Neural crest cell (in vitro differentiated cells): ENCODE data around the gene AP1G1. TPM values are rescaled to one million over a fixed set of nuclear protein-coding genes. Genes with fewer than 3 reads are reported as not detected.

ENCODE experiments used
- DNase-seq: peaks from one replicate; pipeline ENCODE4 v3.0.0; 2021; ENCODE audit warnings: low read depth, mixed read lengths, low spot score
- H3K27ac Mint-ChIP-seq: one replicate; pipeline ENCODE4 v1.8.0; 2021; ENCODE audit warnings: mild to moderate bottlenecking, mixed read lengths; ENCODE audit not compliant: unreplicated experiment
- H3K27me3 Mint-ChIP-seq: 2 replicates; pipeline ENCODE4 v1.8.0; 2021; ENCODE audit warnings: low read depth, mild to moderate bottlenecking, mixed read lengths
- H3K36me3 Mint-ChIP-seq: 2 replicates; pipeline ENCODE4 v1.8.0; 2021; ENCODE audit warnings: low read depth, mild to moderate bottlenecking, mixed read lengths
- H3K4me1 Mint-ChIP-seq: 2 replicates; pipeline ENCODE4 v1.8.0; 2021; ENCODE audit warnings: mixed read lengths
- H3K4me3 Mint-ChIP-seq: one replicate; pipeline ENCODE4 v1.8.0; 2021; ENCODE audit warnings: mild to moderate bottlenecking, mixed read lengths
- H3K9me3 Mint-ChIP-seq: 2 replicates; pipeline ENCODE4 v1.8.0; 2021; ENCODE audit warnings: mixed read lengths
- CTCF ChIP-seq: fragments of 200-600 bp; sonication (generic); conservative IDR thresholded peaks from 2 replicates; pipeline ENCODE4 v1.5.0; 2021; ENCODE audit warnings: antibody characterized with exemption, mild to moderate bottlenecking
- long read RNA-seq: library from polyadenylated mRNA; unstranded; transcript quantifications from one replicate; pipeline ENCODE4 v2.0.0, GENCODE V29; 2020
- total RNA-seq: library from RNA; stranded (reverse); gene quantifications from 2 replicates; pipeline ENCODE4 v1.2.1, GENCODE V29; 2021

AP1G1 gene
- 95.9 and 98.6 TPM in 2 replicates for total RNA-seq
- long read RNA-seq, full-length matches to known transcripts = 11 of 62 reads
- long read RNA-seq, partial matches to known transcripts = 17 of 62 reads
- long read RNA-seq, other reads (novel, unspliced or antisense) = 34 of 62 reads

GRCh38 chr16:71808593-71809459 is at the start of gene AP1G1:
Gene AP1G1, minus strand, starts transcription at chr16:71808834. Its CDS starts 19,355 bp downstream, at chr16:71789479.
- H3K36me3 Mint-ChIP-seq = no peaks in the 10 kb centered on the region
- DNase-seq = peak; percentile 76
- no peaks in the 10 kb centered on the region for H3K27me3 Mint-ChIP-seq
- H3K4me3 Mint-ChIP-seq = peak within 1 kb of the TSS; percentile 93
- no peak for TF ChIP-seq CTCF
- H3K9me3 Mint-ChIP-seq = no peaks in the 10 kb centered on the region
- H3K27ac Mint-ChIP-seq = peak within 1 kb of the TSS; percentile 100
- peaks cover 25% of the 10 kb centered on the region for H3K4me1 Mint-ChIP-seq

GRCh38 chr16:71855937-71856662 is 47.5 kb upstream of the AP1G1 start:
- H3K4me3 Mint-ChIP-seq = no peak overlapping the region
- H3K4me1 Mint-ChIP-seq = no peaks in the 10 kb centered on the region
- H3K36me3 Mint-ChIP-seq = no peaks in the 10 kb centered on the region
- no peak for TF ChIP-seq CTCF
- DNase-seq = no peak
- no peak overlapping the region for H3K27ac Mint-ChIP-seq
- H3K27me3 Mint-ChIP-seq = no peaks in the 10 kb centered on the region
- H3K9me3 Mint-ChIP-seq = no peaks in the 10 kb centered on the region

- DNase-seq = no peak
- TF ChIP-seq CTCF = no peak
- Mint-ChIP-seq H3K27ac (no peak overlapping the region), H3K9me3 (no peaks in the 10 kb centered on the region), H3K4me1 (no peaks in the 10 kb centered on the region), H3K27me3 (no peaks in the 10 kb centered on the region), H3K4me3 (no peak overlapping the region), H3K36me3 (peaks cover 6% of the 10 kb centered on the region)
Observed at GRCh38 chr16:71854369-71854948, 45.8 kb upstream of the AP1G1 start.

- no peak overlapping the region for H3K27ac Mint-ChIP-seq
- H3K4me1 Mint-ChIP-seq = no peaks in the 10 kb centered on the region
- no peaks in the 10 kb centered on the region for H3K9me3 Mint-ChIP-seq
- no peak for TF ChIP-seq CTCF
- H3K27me3 Mint-ChIP-seq = no peaks in the 10 kb centered on the region
- DNase-seq = no peak
- H3K4me3 Mint-ChIP-seq = no peak overlapping the region
- H3K36me3 Mint-ChIP-seq = peaks cover 11% of the 10 kb centered on the region
Observed at GRCh38 chr16:71853413-71853812, 44.8 kb upstream of the AP1G1 start.

GRCh38 chr16:71852561-71852960 is 43.9 kb upstream of the AP1G1 start:
- no peaks in the 10 kb centered on the region for H3K27me3 Mint-ChIP-seq
- H3K4me1 Mint-ChIP-seq = peaks cover under 1% of the 10 kb centered on the region
- no peak for TF ChIP-seq CTCF
- H3K27ac Mint-ChIP-seq = no peak overlapping the region
- no peaks in the 10 kb centered on the region for H3K9me3 Mint-ChIP-seq
- DNase-seq = no peak
- no peak overlapping the region for H3K4me3 Mint-ChIP-seq
- peaks cover 11% of the 10 kb centered on the region for H3K36me3 Mint-ChIP-seq
